ENCODE measurements around the gene DNMT3A. TPM values are rescaled to one million over a fixed set of nuclear protein-coding genes. Genes with fewer than 3 reads are reported as not detected.

The DNMT3A gene
- total and polyA plus RNA-seq, 2 experiments from 2014 or later = 2.5 to 18.4 TPM

GRCh38 chr2:25253153-25253626, 88.5 kb downstream of the DNMT3A start:
- in situ Hi-C loops (cut with MboI) = no loop called here
- Histone ChIP-seq H3K4me3 (no peak overlapping the region), H3K4me1 (ENCODE audit: insufficient read depth) (no peaks in the 10 kb centered on the region), H3K9me2 (ENCODE audit: insufficient read depth) (no peaks in the 10 kb centered on the region), H2AFZ (peak overlapping the region; percentile 77; the same call in 1 of the 2 replicates), H3F3A (ENCODE audit: insufficient read depth) (no peaks in the 10 kb centered on the region), H3K79me2 (ENCODE audit: insufficient read depth) (no peaks in the 10 kb centered on the region), H3K27me3 (replicated peaks; ENCODE audit: insufficient read depth) (no peaks in the 10 kb centered on the region), H3K9me3 (ENCODE audit: low read depth) (no peaks in the 10 kb centered on the region), H3K4me2 (ENCODE audit: unreplicated experiment) (no peak overlapping the region), H3K36me3 (ENCODE audit: low read depth) (no peaks in the 10 kb centered on the region), H4K20me1 (ENCODE audit: insufficient read depth) (no peaks in the 10 kb centered on the region), H3K9ac (peak overlapping the region; percentile 82; the same call in 1 of the 2 replicates), H3K27ac (no peak overlapping the region)
- 89 to 90% methylated on average over 11 of the region's 11 CpGs for WGBS, 2 experiments (ENCODE audit: low coverage in 1 of 2, low lambda C conversion rate in 2 of 2, missing lambda C conversion rate in 2 of 2)
- no peak for DNase-seq
- no peak for TF ChIP-seq EZH2 (IDR thresholded peaks at IDR 0.05; ENCODE audit: insufficient read depth, poor library complexity, severe bottlenecking)

DNA sequence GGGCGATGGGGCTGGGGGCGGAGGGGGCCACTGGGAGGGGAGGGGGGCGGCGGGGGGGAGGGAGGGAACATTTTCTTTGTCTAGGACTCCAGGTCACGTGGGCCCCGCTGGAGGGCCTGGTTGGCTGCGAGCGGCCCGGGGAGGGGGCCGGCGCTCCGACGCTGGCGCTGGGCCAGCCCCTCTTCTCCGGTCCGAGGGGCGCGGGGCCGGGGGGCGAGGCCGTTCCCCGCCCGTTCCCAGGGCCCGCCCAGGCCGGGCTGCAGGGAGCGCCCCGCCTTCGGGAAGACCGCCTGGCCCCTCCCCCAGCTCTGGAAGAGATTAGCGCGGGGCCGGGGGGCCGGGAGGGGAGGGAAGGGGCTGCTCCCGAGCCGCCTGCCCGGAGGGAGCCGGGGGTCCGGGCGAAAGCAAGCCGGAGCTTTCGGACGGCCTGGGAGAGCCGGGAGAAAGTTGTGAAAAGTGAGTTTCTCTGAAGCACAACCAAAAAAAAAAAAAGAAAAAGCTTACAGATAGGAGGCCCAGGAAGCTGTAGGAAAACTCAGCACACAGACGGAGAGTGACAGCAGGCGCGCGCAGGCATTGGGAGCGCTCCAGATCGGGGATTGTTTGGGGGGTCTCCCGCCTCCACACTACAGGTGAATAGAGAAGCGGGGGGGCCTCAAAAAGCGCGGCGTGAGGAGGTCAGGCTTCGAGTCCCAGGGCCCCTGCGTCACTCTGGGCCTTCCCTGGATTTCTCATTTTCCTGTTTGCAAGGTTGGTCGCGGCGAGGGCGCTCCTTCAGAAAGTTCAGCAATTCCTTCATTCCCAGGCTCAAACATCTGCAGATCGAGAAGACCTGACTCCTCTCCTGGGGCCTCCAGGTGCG, 89.2 kb downstream of the DNMT3A start:
- 26 to 27% methylated on average over 28 to 29 of the region's 62 CpGs for WGBS, 2 experiments (ENCODE audit: low coverage in 1 of 2, low lambda C conversion rate in 2 of 2, missing lambda C conversion rate in 2 of 2)
- H3K27ac ChIP-seq = no peak overlapping the region
- peak overlapping the region; percentile 78 for H3K4me2 ChIP-seq (ENCODE audit: unreplicated experiment)

DNA sequence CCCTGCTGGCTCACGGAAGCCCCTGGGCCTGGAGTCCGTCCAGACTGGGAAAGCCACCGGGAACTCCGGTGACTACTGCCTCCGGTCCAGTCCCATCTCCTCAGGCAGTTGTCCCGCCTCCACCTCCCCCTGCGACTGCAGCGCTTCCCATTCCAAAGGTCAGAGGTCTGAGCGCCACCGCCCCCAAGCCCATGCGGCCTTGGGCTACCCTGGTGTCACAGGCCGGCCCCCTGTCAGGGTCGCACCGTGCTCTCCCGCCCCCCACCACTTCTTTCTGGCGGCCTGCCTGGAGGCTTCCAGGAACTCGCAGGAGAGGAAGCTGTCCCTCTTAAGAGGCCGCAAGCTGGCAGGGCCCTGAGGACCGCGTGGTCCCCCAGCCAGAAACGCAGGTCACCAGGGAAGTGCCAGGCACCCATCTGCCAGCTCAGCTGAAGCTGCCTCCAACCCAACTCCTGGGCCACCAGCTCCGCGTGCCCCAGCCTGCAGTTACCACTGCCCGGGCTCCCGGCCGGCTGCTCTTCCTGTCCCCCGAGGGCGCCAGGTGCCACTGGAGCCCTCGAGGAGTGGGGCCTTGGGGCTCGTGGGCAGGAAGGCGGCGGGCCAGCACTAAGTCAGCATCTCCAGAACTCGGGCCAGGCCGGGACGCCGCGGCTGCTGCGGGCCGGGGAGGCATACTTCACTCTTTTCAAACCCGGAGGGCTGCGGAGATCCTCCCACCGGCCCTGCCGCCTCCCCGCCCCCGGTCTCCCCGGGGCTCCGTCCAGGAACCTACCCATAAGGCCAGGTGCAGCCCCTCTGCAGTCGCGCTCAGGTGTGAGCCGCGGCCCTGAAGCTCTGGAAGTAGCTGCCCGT, 90.1 kb downstream of the DNMT3A start:
- no peaks in the 10 kb centered on the region for H3K36me3 ChIP-seq (ENCODE audit: low read depth)
- H3K9me2 ChIP-seq (ENCODE audit: insufficient read depth) = no peaks in the 10 kb centered on the region
- TF ChIP-seq EZH2phosphoT487 (IDR thresholded peaks at IDR 0.05; ENCODE audit: insufficient read depth, low read depth) (no peak), EZH2 (IDR thresholded peaks at IDR 0.05; ENCODE audit: insufficient read depth, poor library complexity, severe bottlenecking) (no peak)
- H3K4me2 ChIP-seq (ENCODE audit: unreplicated experiment) = peak overlapping the region; percentile 72
- in situ Hi-C loops (cut with MboI) = no loop called here
- no peaks in the 10 kb centered on the region for H3K27me3 ChIP-seq (replicated peaks; ENCODE audit: insufficient read depth)
- no peaks in the 10 kb centered on the region for H4K20me1 ChIP-seq (ENCODE audit: insufficient read depth)
- H2AFZ ChIP-seq = peak overlapping the region; percentile 74
- H3K9ac ChIP-seq = peak overlapping the region; percentile 82
- no peaks in the 10 kb centered on the region for H3K79me2 ChIP-seq (ENCODE audit: insufficient read depth)
- 33 to 34% methylated on average over 46 to 48 of the region's 52 CpGs for WGBS, 2 experiments (ENCODE audit: low coverage in 1 of 2, low lambda C conversion rate in 2 of 2, missing lambda C conversion rate in 2 of 2)
- peak overlapping the region; percentile 81 for H3K4me3 ChIP-seq
- no peak overlapping the region for H3K27ac ChIP-seq
- no peaks in the 10 kb centered on the region for H3F3A ChIP-seq (ENCODE audit: insufficient read depth)
- DNase-seq = peak; percentile 56
- H3K9me3 ChIP-seq (ENCODE audit: low read depth) = no peaks in the 10 kb centered on the region
- H3K4me1 ChIP-seq (ENCODE audit: insufficient read depth) = no peaks in the 10 kb centered on the region

More for the DNA sequence above, 89.2 kb downstream of the DNMT3A start:
- Histone ChIP-seq H3K9me3 (ENCODE audit: low read depth) (no peaks in the 10 kb centered on the region), H3K9ac (peak overlapping the region; percentile 82), H4K20me1 (ENCODE audit: insufficient read depth) (no peaks in the 10 kb centered on the region), H3K79me2 (ENCODE audit: insufficient read depth) (no peaks in the 10 kb centered on the region), H3K27me3 (replicated peaks; ENCODE audit: insufficient read depth) (no peaks in the 10 kb centered on the region), H3K4me1 (ENCODE audit: insufficient read depth) (no peaks in the 10 kb centered on the region), H3K9me2 (ENCODE audit: insufficient read depth) (no peaks in the 10 kb centered on the region), H3K36me3 (ENCODE audit: low read depth) (no peaks in the 10 kb centered on the region), H2AFZ (peak overlapping the region; percentile 77), H3K4me3 (peak overlapping the region; percentile 81), H3F3A (ENCODE audit: insufficient read depth) (no peaks in the 10 kb centered on the region)
- in situ Hi-C loops (cut with MboI) = no loop called here
- no peak for TF ChIP-seq EZH2phosphoT487 (IDR thresholded peaks at IDR 0.05; ENCODE audit: insufficient read depth, low read depth)
- no peak for TF ChIP-seq EZH2 (IDR thresholded peaks at IDR 0.05; ENCODE audit: insufficient read depth, poor library complexity, severe bottlenecking)
- DNase-seq = peak; percentile 72

DNA sequence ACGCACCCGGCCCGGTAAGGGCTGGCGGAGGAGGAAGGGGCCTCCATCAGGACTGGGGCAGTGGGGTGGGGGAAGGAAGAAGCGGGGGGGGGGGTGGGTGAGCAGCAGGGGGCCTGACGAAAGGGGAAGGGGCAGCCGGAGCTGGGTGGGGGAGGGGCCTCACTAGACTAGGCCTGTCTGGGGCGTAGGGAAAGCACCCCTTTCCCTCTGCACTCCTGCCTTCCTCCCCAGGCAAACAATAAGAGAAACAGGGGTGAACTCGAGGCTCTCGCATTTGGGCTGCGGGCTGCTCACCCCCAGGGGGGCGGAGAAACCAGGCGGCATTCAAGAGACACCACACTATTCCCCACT, 90.7 kb downstream of the DNMT3A start:
- Histone ChIP-seq H3K9me3 (ENCODE audit: low read depth) (no peaks in the 10 kb centered on the region), H3K27me3 (replicated peaks; ENCODE audit: insufficient read depth) (no peaks in the 10 kb centered on the region), H3F3A (ENCODE audit: insufficient read depth) (no peaks in the 10 kb centered on the region), H3K79me2 (ENCODE audit: insufficient read depth) (no peaks in the 10 kb centered on the region), H3K27ac (no peak overlapping the region), H3K9me2 (ENCODE audit: insufficient read depth) (no peaks in the 10 kb centered on the region), H4K20me1 (ENCODE audit: insufficient read depth) (no peaks in the 10 kb centered on the region), H3K4me2 (ENCODE audit: unreplicated experiment) (no peak overlapping the region), H3K4me1 (ENCODE audit: insufficient read depth) (no peaks in the 10 kb centered on the region), H2AFZ (no peak overlapping the region), H3K36me3 (ENCODE audit: low read depth) (no peaks in the 10 kb centered on the region), H3K9ac (no peak overlapping the region), H3K4me3 (no peak overlapping the region)
- no peak for DNase-seq
- in situ Hi-C loops (cut with MboI) = no loop called here
- WGBS, 2 experiments (ENCODE audit: low coverage in 1 of 2, low lambda C conversion rate in 2 of 2, missing lambda C conversion rate in 2 of 2) = 89 to 96% methylated on average over 6 to 13 of the region's 13 CpGs
- TF ChIP-seq EZH2phosphoT487 (IDR thresholded peaks at IDR 0.05; ENCODE audit: insufficient read depth, low read depth) (no peak), EZH2 (IDR thresholded peaks at IDR 0.05; ENCODE audit: insufficient read depth, poor library complexity, severe bottlenecking) (no peak)
